GM12864 (cell line): ENCODE results near the gene DENND4C.

Experiments
- DNase-seq: peaks from one replicate; pipeline ENCODE4 v3.0.0-alpha.2; 2011; ENCODE audit warnings: low read depth
- H3K4me3 ChIP-seq: 2 replicates; pipeline ENCODE4 v1.5.1; 2011; ENCODE audit warnings: mild to moderate bottlenecking, low read depth, low read length, control low read depth
- TF ChIP-seq, protein P1 (sequence below): IDR thresholded peaks from 2 replicates; pipeline ENCODE4 v1.5.1; 2011; ENCODE audit warnings: low read depth, mild to moderate bottlenecking, moderate library complexity, low read length, control low read depth, inconsistent platforms; ENCODE audit errors: missing control alignments

DENND4C gene

GRCh38 chr9:19320495-19320894 lies 90.0 kb downstream of the DENND4C start:
- no peak for DNase-seq
- no peak overlapping the region for H3K4me3 ChIP-seq
- TF ChIP-seq, protein P1, sequence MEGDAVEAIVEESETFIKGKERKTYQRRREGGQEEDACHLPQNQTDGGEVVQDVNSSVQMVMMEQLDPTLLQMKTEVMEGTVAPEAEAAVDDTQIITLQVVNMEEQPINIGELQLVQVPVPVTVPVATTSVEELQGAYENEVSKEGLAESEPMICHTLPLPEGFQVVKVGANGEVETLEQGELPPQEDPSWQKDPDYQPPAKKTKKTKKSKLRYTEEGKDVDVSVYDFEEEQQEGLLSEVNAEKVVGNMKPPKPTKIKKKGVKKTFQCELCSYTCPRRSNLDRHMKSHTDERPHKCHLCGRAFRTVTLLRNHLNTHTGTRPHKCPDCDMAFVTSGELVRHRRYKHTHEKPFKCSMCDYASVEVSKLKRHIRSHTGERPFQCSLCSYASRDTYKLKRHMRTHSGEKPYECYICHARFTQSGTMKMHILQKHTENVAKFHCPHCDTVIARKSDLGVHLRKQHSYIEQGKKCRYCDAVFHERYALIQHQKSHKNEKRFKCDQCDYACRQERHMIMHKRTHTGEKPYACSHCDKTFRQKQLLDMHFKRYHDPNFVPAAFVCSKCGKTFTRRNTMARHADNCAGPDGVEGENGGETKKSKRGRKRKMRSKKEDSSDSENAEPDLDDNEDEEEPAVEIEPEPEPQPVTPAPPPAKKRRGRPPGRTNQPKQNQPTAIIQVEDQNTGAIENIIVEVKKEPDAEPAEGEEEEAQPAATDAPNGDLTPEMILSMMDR = no peak

GRCh38 chr9:19331877-19332276 lies 101.4 kb downstream of the DENND4C start:
- DNase-seq = no peak
- no peak overlapping the region for H3K4me3 ChIP-seq
- TF ChIP-seq, protein P1 = no peak

GRCh38 chr9:19336166-19336565 lies 105.7 kb downstream of the DENND4C start:
- H3K4me3 ChIP-seq = no peak overlapping the region
- TF ChIP-seq, protein P1 = no peak
- DNase-seq = no peak

- H3K4me3 ChIP-seq = no peak overlapping the region
- DNase-seq = no peak
- TF ChIP-seq, protein P1 = no peak
Measured at GRCh38 chr9:19342947-19343346, 112.5 kb downstream of the DENND4C start.

GRCh38 chr9:19358701-19359100 lies 128.2 kb downstream of the DENND4C start:
- TF ChIP-seq, protein P1 = no peak
- DNase-seq = no peak
- H3K4me3 ChIP-seq = no peak overlapping the region

DNA sequence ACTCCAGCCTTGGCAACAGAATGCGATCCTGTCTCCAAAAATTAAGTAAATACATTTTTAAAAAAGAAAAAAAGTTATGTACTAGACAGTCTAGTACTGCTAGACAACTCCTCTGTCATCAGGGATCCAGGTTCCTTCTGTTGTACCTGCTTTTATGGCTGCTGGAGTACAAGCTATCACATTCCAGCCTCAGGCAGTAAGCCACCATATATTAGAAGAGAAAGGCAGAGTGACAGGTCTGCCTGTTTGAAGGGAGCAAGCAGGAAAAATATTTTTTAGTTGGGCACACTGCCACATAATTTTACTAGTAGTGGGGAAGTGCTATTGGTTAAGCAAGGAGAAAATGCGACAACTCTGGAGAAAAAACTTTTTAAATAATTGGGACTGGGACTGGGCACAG lies 138.6 kb downstream of the DENND4C start:
- no peak overlapping the region for H3K4me3 ChIP-seq
- TF ChIP-seq, protein P1 = no peak
- DNase-seq = no peak

DNA sequence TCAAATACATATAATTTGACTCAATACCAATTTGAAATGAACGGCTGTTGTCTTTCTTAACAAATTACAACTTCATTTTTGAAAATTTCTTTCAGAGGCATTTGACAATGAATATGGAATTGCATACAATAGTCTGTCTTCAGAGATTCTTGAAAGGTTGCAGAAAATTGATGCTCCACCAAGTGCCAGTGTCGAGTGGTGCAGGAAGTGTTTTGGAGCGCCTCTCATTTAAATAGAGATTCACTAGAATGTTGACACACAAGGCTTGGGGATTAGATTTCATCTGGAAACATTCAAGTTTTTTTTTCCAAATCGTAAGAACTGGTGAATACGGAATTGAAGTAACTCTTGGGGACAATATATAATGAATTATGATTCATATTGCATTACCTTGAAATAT lies 141.4 kb downstream of the DENND4C start:
- no peak overlapping the region for H3K4me3 ChIP-seq
- TF ChIP-seq, protein P1 = no peak
- no peak for DNase-seq
